ENCODE measurements around the gene EPHA6. TPM values are rescaled to one million over a fixed set of nuclear protein-coding genes. Genes with fewer than 3 reads are reported as not detected.

EPHA6 gene
- total and polyA plus RNA-seq, 9 of the 15 experiments (the other 6 are each of a cell fraction or from before 2014, with no cell fraction given), result not detected

- DNase-seq (ENCODE audit: extremely low read depth in 1 of 4, low spot score in 3 of 4), result no peak
- H3K9me3 ChIP-seq (replicated peaks; ENCODE audit: control insufficient read depth, insufficient read depth, low read depth, low read length), result no peaks in the 10 kb centered on the region
- no peak for ATAC-seq
- H3K9ac ChIP-seq (ENCODE audit: insufficient read depth in 1 of 2, low read depth in 2 of 2, low read length in 2 of 2), result no peak overlapping the region
- CTCF ChIA-PET (ENCODE audit: low intra/inter-chr PET ratio), result no interaction called here
- no peaks in the 10 kb centered on the region for H3K36me3 ChIP-seq (ENCODE audit: control insufficient read depth, insufficient read depth, low read length)
- POLR2A ChIA-PET, result interaction anchor here (0.7 kb wide), 1 partner anchor 1910 kb away, joined by 3 read pairs; no protein-coding TSS in a partner anchor
- H3K9me1 ChIP-seq (ENCODE audit: control insufficient read depth, insufficient read depth, low read length), result no peaks in the 10 kb centered on the region
- H3K27me3 ChIP-seq (ENCODE audit: control insufficient read depth in 2 of 2, insufficient read depth in 2 of 2, low read length in 2 of 2), result no peaks in the 10 kb centered on the region
- H3K4me1 ChIP-seq (replicated peaks in 1 of 2; ENCODE audit: control insufficient read depth in 2 of 2, insufficient read depth in 2 of 2, low read length in 2 of 2), result no peaks in the 10 kb centered on the region
- no peak overlapping the region for H3K27ac ChIP-seq (ENCODE audit: extremely low read depth, low read depth, low read length)
- FAIRE-seq, result no peak
- H4K20me1 ChIP-seq (replicated peaks; ENCODE audit: control insufficient read depth, insufficient read depth, low read length), result no peaks in the 10 kb centered on the region
- no peak overlapping the region for H3K4me2 ChIP-seq (ENCODE audit: insufficient read depth, low read length)
- no peak overlapping the region for H2AFZ ChIP-seq (ENCODE audit: low read depth, low read length)
- H3K79me2 ChIP-seq (ENCODE audit: control insufficient read depth, insufficient read depth, low read length), result no peaks in the 10 kb centered on the region
- no TSS peak for BruUV-seq (replicated peaks)
- TF ChIP-seq PHF8 (IDR thresholded peaks at IDR 0.05; ENCODE audit: borderline replicate concordance, low read length), result no peak
- no peak for TF ChIP-seq NR2C2 (CRISPR knock-in tag; IDR thresholded peaks at IDR 0.05)
- no peak for TF ChIP-seq NR2C2 (tag; IDR thresholded peaks at IDR 0.05)
- TF ChIP-seq NCOA4 (IDR thresholded peaks at IDR 0.05; ENCODE audit: partially characterized antibody), result no peak
- no peak for TF ChIP-seq CC2D1A (IDR thresholded peaks at IDR 0.05)
- TF ChIP-seq, protein P1, sequence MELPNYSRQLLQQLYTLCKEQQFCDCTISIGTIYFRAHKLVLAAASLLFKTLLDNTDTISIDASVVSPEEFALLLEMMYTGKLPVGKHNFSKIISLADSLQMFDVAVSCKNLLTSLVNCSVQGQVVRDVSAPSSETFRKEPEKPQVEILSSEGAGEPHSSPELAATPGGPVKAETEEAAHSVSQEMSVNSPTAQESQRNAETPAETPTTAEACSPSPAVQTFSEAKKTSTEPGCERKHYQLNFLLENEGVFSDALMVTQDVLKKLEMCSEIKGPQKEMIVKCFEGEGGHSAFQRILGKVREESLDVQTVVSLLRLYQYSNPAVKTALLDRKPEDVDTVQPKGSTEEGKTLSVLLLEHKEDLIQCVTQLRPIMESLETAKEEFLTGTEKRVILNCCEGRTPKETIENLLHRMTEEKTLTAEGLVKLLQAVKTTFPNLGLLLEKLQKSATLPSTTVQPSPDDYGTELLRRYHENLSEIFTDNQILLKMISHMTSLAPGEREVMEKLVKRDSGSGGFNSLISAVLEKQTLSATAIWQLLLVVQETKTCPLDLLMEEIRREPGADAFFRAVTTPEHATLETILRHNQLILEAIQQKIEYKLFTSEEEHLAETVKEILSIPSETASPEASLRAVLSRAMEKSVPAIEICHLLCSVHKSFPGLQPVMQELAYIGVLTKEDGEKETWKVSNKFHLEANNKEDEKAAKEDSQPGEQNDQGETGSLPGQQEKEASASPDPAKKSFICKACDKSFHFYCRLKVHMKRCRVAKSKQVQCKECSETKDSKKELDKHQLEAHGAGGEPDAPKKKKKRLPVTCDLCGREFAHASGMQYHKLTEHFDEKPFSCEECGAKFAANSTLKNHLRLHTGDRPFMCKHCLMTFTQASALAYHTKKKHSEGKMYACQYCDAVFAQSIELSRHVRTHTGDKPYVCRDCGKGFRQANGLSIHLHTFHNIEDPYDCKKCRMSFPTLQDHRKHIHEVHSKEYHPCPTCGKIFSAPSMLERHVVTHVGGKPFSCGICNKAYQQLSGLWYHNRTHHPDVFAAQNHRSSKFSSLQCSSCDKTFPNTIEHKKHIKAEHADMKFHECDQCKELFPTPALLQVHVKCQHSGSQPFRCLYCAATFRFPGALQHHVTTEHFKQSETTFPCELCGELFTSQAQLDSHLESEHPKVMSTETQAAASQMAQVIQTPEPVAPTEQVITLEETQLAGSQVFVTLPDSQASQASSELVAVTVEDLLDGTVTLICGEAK (IDR thresholded peaks at IDR 0.05), result no peak
- TF ChIP-seq, protein P1 (CRISPR knock-in tag; IDR thresholded peaks at IDR 0.05), result no peak
- TF ChIP-seq, protein P2, sequence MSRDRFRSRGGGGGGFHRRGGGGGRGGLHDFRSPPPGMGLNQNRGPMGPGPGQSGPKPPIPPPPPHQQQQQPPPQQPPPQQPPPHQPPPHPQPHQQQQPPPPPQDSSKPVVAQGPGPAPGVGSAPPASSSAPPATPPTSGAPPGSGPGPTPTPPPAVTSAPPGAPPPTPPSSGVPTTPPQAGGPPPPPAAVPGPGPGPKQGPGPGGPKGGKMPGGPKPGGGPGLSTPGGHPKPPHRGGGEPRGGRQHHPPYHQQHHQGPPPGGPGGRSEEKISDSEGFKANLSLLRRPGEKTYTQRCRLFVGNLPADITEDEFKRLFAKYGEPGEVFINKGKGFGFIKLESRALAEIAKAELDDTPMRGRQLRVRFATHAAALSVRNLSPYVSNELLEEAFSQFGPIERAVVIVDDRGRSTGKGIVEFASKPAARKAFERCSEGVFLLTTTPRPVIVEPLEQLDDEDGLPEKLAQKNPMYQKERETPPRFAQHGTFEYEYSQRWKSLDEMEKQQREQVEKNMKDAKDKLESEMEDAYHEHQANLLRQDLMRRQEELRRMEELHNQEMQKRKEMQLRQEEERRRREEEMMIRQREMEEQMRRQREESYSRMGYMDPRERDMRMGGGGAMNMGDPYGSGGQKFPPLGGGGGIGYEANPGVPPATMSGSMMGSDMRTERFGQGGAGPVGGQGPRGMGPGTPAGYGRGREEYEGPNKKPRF (IDR thresholded peaks at IDR 0.05; ENCODE audit: low read depth, low read length), result no peak
- TF ChIP-seq NELFE (IDR thresholded peaks at IDR 0.05; ENCODE audit: insufficient read depth, insufficient read length), result no peak
- no peak for TF ChIP-seq ZNF589 (CRISPR knock-in tag; IDR thresholded peaks at IDR 0.05; ENCODE audit: low read depth)
- intact Hi-C loops (cut with micrococcal nuclease), result no loop called here
- WGBS (ENCODE audit: insufficient coverage, low coverage, missing lambda C conversion rate), result 0% methylated on average over 4 of the region's 4 CpGs
- in situ Hi-C loops (cut with MboI), result no loop called here
- H3K4me3 ChIP-seq, result no peak overlapping the region
These were observed 874.7 kb downstream of the EPHA6 start for GRCh38 chr3:97689111-97689510.

Measured in K562 (cell line).